GM19238 (cell line): ENCODE measurements around the gene SORBS1.

Experiments used
- DNase-seq: peaks from one replicate; pipeline ENCODE4 v3.0.0; 2011; ENCODE audit warnings: low spot score; ENCODE audit not compliant: insufficient read length

SORBS1 gene

GRCh38 chr10:95414844-95415485 lies 146.2 kb downstream of the SORBS1 start:
- DNase-seq: no peak

GRCh38 chr10:95414016-95414830 lies 146.9 kb downstream of the SORBS1 start:
- DNase-seq: no peak

GRCh38 chr10:95413588-95413987 lies 147.6 kb downstream of the SORBS1 start:
- DNase-seq: no peak

- no peak for DNase-seq
Measured at GRCh38 chr10:95411635-95412034, 149.5 kb downstream of the SORBS1 start.

- no peak for DNase-seq
Measured at GRCh38 chr10:95408983-95409873, 151.9 kb downstream of the SORBS1 start.

GRCh38 chr10:95408148-95408960 lies 152.8 kb downstream of the SORBS1 start:
- DNase-seq: no peak

- DNase-seq: no peak
Measured at GRCh38 chr10:95407546-95407945, 153.6 kb downstream of the SORBS1 start.

- no peak for DNase-seq
Measured at GRCh38 chr10:95406651-95407280, 154.4 kb downstream of the SORBS1 start.

- no peak for DNase-seq
Measured at GRCh38 chr10:95405655-95406054, 155.5 kb downstream of the SORBS1 start.

- DNase-seq: no peak
Measured at GRCh38 chr10:95404864-95405263, 156.3 kb downstream of the SORBS1 start.

- no peak for DNase-seq
Measured at GRCh38 chr10:95404462-95404858, 156.7 kb downstream of the SORBS1 start.

- DNase-seq: no peak
Measured at GRCh38 chr10:95403700-95404461, 157.3 kb downstream of the SORBS1 start.

GRCh38 chr10:95401704-95402469 lies 159.3 kb downstream of the SORBS1 start:
- DNase-seq: no peak

- DNase-seq: no peak
Measured at GRCh38 chr10:95400787-95401186, 160.4 kb downstream of the SORBS1 start.

- DNase-seq: no peak
Measured at GRCh38 chr10:95399183-95399582, 162.0 kb downstream of the SORBS1 start.

- no peak for DNase-seq
Measured at GRCh38 chr10:95397747-95398146, 163.4 kb downstream of the SORBS1 start.

- DNase-seq: no peak
Measured at GRCh38 chr10:95395947-95396449, 165.2 kb downstream of the SORBS1 start.

GRCh38 chr10:95394161-95394880 lies 166.8 kb downstream of the SORBS1 start:
- no peak for DNase-seq
